Activated CD8-positive, alpha-beta memory T cell treated with anti-CD3 and anti-CD28 coated beads for 1 hour (primary cell): Measurements from ENCODE around the gene CPNE7.
"Not testable (repeated sequence)": the region's sequence is repeated elsewhere in the genome, so short reads cannot be mapped to it uniquely, and the experiment has no call there.

Experiments
- DNase-seq, 2 donors: peaks; one replicate each; pipeline ENCODE4 v3.0.0-alpha.2; 2020; ENCODE audit warnings: low read depth in 1 of 2; ENCODE audit errors: extremely low read depth in 1 of 2

Gene CPNE7

DNA sequence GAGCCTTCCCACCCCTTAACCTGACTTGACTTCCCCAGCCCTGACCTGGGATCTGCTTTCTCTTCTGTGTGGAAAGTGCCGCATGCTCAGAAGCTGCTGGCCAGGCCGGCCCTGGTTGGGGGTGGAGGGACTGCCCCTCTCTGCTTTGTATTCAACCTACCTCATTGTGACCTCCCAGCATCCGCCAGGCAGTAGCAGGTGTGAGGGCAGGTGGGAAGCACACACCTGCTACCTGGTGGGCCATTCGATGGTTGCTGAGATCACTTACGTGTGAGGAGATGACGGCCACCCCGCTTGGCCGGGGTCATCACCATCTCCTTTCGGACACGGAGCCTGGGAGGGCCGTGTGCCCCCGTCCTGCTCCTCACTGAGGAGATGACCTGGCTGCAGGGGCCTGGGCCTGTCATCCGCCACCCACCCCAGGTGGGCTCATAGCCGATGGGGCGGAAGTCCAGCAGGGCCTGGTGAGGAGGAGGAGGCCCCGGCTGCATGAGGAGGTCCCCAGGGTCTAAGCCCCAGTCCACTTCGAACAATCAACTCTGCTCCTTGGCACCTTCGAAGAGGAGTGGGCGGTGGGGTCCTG lies 7.1 kb downstream of the CPNE7 start:
- no peak for DNase-seq

- DNase-seq, result no peak
These were observed 7.8 kb downstream of the CPNE7 start for GRCh38 chr16:89583197-89583894.

- DNase-seq, result no peak
These were observed 8.5 kb downstream of the CPNE7 start for GRCh38 chr16:89583895-89584644.

- no peak for DNase-seq
These were observed 9.4 kb downstream of the CPNE7 start for GRCh38 chr16:89584768-89585549.

GRCh38 chr16:89586218-89586617 lies 10.7 kb downstream of the CPNE7 start:
- DNase-seq, result no peak

DNA sequence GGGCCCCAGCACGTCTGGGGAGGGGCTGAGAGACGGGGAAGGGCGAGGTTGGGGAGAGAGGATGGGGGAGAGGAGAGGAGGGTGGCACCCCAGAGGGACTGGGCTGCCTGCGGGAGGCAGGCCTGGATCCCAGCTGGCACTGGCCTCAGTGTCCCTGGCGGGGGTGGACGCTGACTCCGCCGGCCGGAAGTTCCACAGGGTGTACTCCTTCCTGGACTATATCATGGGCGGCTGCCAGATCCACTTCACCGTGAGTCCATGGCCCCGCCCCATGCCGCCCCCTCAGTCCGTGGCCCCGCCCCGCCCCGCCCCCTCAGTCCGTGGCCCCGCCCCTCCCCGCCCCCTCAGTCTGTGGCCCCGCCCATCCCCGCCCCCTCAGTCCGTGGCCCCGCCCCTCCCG lies 11.3 kb downstream of the CPNE7 start:
- DNase-seq, result no peak

GRCh38 chr16:89587676-89588075 lies 12.1 kb downstream of the CPNE7 start:
- DNase-seq, result not testable (repeated sequence)

- DNase-seq, result no peak
These were observed 13.0 kb downstream of the CPNE7 start for GRCh38 chr16:89588413-89589109.

DNA sequence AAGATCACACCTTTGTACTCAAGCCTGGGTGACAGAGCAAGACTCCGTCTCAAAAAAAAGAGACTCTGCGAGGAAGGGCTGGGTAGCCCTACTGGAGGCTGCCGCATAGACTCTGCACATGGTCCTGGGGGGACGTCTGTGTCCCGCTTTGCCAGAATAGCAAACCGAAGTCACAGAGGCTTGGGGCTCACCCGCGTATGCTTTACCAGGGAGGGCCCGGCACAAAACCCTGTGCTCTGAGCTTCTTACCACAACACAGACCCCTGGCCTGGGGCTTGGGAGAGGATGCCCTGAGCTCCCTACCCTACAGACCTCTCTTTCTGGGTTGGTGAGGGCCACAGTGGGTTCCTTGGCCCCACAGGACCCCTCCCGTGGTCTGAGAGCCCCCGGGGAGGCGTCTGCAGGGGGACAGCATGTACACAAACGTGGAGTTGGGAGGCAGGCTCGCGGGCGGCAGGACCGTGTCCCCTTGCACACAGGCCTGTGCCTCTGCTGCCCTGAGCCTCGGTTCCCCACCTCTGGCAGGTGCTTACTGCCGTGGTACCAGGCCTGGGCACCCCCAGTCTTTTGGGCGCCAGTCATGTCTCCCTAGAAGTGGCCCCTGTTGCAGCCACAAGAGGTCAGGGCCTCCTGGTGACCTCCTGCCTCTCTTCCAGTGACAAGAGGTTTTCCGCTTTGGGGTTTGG lies 13.8 kb downstream of the CPNE7 start:
- no peak for DNase-seq

DNA sequence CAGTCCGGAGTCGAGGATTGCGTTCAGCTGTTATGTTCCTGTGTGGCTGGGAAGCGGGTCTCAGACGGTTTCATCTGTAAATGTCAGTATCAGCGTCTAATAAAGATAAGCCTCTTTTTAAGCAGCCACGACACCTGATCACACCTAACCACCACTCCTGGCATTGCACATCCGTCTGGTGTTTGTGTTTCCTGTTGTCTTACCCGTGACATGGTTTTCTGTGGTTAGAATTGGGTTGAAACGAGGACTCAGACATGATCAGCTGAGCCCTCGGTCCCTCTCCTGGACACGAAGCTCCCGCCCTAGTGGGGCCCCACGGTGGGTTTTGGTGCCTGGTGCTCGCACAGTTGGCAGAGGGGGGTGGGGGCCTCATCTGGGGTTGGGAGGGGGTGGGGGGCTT lies 18.3 kb downstream of the CPNE7 start:
- peak in 1 of 2 donors; percentile 17 for DNase-seq

DNA sequence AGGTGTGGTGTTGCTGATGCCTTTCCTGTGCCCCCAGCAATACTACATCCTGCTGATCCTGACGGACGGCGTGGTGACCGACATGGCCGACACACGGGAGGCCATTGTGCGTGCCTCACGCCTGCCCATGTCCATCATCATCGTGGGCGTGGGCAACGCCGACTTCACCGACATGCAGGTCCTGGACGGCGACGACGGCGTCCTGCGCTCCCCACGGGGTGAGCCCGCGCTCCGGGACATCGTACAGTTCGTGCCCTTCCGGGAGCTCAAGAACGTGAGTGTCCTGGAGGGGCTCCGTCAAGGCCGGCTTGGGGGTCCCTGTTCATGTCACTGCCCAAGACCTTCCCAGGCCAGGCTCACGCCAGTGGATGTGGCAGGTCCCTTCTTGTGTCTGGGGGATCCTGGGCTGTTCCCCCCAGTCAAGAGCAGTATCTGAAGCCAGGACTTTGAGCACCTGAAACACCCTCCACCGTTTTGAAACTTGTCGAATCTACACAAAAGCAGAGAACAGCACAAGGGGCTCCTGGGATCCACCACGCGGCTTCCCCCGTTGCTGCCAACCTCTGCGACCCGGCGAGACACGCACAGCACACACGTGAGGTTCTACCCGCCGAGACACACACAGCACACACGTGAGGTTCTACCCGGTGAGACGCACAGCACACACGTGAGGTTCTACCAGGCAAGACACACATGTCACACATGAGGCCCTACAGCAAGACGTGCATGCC lies 19.9 kb downstream of the CPNE7 start:
- no peak for DNase-seq

DNA sequence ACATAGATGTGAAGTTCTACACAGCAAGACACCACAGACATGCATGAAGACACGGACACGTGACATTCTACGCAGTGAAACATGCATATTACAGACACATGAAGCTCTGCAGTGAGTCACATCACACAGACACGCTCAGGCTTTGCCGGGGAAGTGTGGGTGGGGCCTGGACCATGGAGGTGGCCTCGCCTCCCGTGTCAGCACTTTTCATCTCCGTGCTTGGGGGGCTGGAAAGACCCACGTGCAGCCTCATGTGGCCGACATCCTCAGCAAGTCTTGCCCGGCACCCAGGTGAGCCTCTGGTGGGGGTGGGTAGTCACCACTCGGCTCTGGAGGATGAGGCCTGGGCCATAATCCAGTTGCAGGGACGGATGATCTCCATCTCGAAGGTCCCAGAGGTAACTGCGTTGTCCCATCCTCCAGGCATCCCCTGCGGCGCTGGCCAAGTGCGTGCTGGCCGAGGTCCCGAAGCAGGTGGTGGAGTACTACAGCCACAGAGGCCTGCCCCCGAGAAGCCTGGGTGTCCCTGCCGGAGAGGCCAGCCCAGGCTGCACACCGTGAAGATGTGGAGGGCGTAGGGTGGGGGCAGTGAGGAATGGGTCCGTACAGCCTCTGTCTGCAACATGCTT lies 20.6 kb downstream of the CPNE7 start:
- DNase-seq, result no peak

DNA sequence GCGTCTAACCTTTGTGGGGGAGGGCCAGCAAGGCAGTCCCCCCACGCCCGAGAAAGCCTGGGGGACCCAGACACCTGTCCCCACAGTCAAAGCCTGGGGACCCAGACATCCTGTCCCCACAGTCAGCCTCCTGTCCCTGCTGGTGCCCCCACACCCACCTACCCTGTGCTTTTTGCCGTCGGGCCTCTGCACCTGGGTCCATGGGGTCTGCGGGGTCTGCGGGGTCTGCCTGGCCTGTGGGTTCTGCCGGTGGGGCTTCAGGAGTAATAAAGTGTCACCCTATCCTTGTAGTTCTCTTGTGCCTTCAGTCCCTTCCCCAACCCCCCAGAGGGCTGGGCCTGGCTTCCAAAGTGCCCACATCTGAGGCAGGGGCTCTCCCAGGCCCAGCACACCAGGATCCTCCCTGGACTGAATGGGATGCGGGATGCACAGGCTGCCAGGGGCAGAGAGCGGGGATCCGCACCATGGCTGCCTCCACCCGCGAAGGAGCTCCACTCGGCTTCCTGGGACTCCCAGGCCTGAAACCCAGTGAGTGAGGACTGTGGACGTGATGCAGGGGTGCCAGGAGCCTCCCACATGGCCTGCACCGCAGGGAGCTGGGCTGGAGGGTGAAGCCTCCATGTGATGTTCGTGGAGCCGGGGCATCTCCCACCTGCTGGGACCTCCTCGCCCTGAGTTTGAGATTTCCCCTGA lies 21.5 kb downstream of the CPNE7 start:
- DNase-seq, result no peak

- DNase-seq, result no peak
These were observed 22.6 kb downstream of the CPNE7 start for GRCh38 chr16:89598199-89598598.

DNA sequence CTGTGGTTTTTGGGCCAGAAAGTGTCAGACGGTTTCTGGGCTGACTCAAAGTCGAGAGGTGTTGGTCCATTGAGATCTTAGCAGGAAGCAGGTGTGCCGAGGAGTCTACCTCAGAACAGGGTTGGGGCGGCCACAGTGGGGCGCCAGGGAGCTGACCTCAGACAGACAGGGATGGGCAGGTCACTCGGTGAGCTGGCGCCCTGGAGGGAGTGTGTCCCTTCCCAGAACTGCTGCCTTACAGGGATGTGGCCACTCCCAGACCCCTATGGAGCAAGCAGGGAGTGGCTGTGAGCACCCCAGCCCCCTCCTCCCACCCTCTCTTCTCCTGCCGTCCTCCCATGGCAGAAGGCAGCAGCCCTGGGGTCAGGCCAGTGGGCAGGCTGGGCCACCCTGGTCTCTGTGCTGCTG lies 23.9 kb downstream of the CPNE7 start:
- DNase-seq, result peak in 1 of 2 donors; percentile 25

DNA sequence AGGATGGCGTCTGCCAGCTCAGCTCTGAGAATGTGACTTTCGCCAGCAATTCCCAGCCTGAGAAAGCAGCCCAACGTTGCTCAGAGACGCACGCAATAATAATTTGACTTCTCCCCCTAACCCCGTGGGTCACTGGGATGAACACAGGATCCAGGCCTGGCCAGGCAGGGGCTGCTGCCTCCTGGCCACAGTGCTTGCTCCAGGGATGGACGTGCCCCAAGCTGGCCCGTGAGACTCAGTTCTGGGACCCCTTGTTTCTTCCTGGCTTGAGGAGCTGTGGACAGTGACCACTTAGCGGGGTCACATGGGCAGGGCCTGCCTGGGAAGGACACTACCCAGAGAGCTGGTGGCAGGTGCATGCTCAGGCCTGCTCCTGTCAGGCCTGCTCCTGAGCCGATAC lies 24.3 kb downstream of the CPNE7 start:
- DNase-seq, result no peak

GRCh38 chr16:89600427-89600826 lies 24.9 kb downstream of the CPNE7 start:
- no peak for DNase-seq

DNA sequence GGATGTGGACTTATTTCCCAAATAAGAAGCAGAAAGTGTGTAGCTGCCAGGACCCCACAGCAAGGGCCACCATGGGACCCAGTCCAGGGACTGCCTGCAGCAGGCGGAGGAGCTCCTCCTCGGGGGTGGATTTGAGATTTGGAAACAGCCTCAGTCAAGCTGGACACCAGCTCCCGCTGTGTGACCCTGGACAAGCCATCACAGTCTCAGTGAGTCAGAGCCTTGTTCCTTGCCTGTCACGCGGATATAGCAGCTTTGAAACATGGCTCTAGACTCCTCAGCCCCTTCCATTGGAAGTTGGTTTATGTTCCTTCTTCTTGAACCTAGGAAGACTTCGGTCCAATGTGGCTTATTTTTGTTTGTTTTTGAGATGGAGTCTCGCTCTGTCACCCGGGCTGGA lies 25.4 kb downstream of the CPNE7 start:
- DNase-seq, result no peak

- DNase-seq, result no peak
These were observed 26.3 kb downstream of the CPNE7 start for GRCh38 chr16:89601906-89602272.
